Right lobe of liver (tissue), 4 donors: ENCODE measurements around the gene TASOR2.

Source experiments
- CTCF ChIP-seq, 4 donors: fragments of 200-600 bp in 3 of 4; fragments of 450-650 bp in 1 of 4; IDR thresholded peaks; one replicate each; pipeline versions ENCODE4 v1.5.1 to v1.8.0; 2016 to 2022; ENCODE audit warnings: antibody characterized with exemption in 4 of 4, mild to moderate bottlenecking in 2 of 4
- POLR2A ChIP-seq: fragments of 450-650 bp; IDR thresholded peaks from one replicate; pipeline ENCODE4 v1.6.1; 2017; ENCODE audit warnings: antibody characterized with exemption, mild to moderate bottlenecking
- donor health status: DM: no; HTN: no; CAD: no.
- donor health status: DM: no; HTN: no; CAD: no.
- donor health status: DM: no; HTN: yes; CAD: no.

DNA sequence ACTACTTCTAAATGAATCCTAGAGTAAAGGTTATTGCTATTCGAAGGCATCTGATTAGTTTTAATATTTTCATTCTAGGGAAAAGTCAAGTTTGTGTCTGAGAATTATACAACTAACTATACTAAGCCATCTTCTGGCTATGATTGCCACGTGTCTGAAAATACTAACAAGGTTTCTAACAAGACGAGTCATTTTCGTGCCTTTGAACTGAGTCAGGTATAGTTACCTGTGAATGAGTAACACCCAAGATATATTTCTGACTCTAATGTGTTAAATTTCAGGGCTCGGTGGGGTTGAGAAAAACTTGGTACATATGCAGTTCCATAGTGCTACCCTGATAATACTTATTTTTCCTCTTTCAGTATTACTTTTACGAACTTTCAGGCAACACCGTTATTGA, 35.5 kb downstream of the TASOR2 start:
- TF ChIP-seq POLR2A, result no peak
- TF ChIP-seq CTCF (IDR thresholded peaks at IDR 0.05), result no peak
